Peyer's patch (tissue), 4 donors: ENCODE data around the gene ALOXE3. TPM values are rescaled to one million over a fixed set of nuclear protein-coding genes. Genes with fewer than 3 reads are reported as not detected.

Experiments used
- DNase-seq, 3 donors: peaks; one replicate each; pipeline ENCODE4 v3.0.0-alpha.2; 2017 to 2019
- H3K27ac ChIP-seq, 4 donors: fragments of 200-600 bp; sonication (generic); one replicate each; pipeline ENCODE4 v1.5.1; 2016 to 2019
- H3K27me3 ChIP-seq, 2 donors: fragments of 200-600 bp; sonication (generic); one replicate each; pipeline ENCODE4 v1.5.1; 2019
- H3K36me3 ChIP-seq, 3 donors: fragments of 200-600 bp; sonication (generic); one replicate each; pipeline ENCODE4 v1.5.1; 2016 to 2019
- H3K4me1 ChIP-seq, 4 donors: fragments of 200-600 bp; sonication (generic); one replicate each; pipeline ENCODE4 v1.5.1; 2016 to 2019
- H3K4me3 ChIP-seq, 4 donors: fragments of 200-600 bp; sonication (generic); 1 replicate in 3 of 4; 2 replicates in 1 of 4; pipeline ENCODE4 v1.5.1; 2016 to 2019; ENCODE audit warnings: mild to moderate bottlenecking in 1 of 4
- H3K9me3 ChIP-seq, 4 donors: fragments of 200-600 bp; sonication (generic); one replicate each; pipeline ENCODE4 v1.5.1; 2016 to 2019; ENCODE audit warnings: mild to moderate bottlenecking in 1 of 4
- CTCF ChIP-seq, 6 experiments: fragments of 450-650 bp in 4 of 6; fragments of 200-600 bp in 2 of 6; sonication (generic) in 1 of 6; IDR thresholded peaks; one replicate each; pipeline ENCODE4 v1.5.1; 2017 to 2019; ENCODE audit warnings: antibody characterized with exemption in 6 of 6, mild to moderate bottlenecking in 3 of 6, moderate library complexity in 1 of 6
- POLR2A ChIP-seq, 2 donors: fragments of 450-650 bp; IDR thresholded peaks; one replicate each; pipeline ENCODE4 v1.5.1; 2017; ENCODE audit warnings: antibody characterized with exemption in 2 of 2, mild to moderate bottlenecking in 2 of 2, moderate library complexity in 2 of 2
- total RNA-seq, 4 donors: library from RNA; depleted of rRNA; stranded (reverse); fragments of >200 nt; gene quantifications; one replicate each; pipeline ENCODE4 v1.1.0, GENCODE V29; 2016

Gene ALOXE3
- total RNA-seq: not detected

DNA sequence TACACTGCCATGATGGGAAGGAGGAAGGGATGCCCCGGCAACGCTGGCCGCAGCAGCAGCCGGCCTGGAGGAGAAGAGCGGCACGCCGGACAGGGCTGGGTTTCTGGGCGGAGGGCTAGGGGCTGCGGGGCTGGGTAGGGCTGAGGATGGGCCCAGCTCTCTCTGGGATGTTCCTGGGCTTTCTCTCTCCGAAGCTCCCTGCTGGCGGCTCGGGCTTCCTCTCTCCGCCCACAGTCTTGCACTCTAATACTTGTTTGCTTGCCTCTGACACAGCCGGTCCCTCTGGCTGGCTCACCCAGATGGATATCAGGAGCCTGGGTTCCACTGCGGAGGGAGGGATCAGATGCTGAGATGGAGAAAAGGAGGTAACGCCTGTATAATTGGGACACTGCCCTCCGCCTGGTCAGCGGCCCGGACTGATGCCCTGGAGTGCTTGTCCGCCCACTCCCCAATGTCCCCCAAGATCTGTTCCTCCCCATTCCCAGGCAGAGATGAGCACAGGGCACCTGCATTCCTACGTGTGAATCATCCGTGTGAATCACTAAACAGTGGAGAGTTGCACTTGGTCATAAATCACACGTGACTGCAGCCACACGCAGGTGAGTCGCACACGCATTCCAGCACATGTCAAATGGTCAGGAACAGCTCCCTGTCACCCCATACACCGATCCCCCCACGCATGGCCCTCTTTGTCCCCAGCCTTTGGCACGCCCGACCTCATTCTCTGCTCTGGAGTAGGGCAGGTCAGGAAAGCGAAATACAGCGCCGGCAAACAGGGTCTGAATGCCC, at the start of gene ALOXE3:
Gene ALOXE3 (minus strand): TSS at position 535 of the 789 bp plus-strand sequence. CDS start 524 bp downstream, at position 11.
- H3K9me3 ChIP-seq: no peaks in the 10 kb centered on the region
- peaks cover 0 to 40% of the 10 kb centered on the region in 2 donors for H3K27me3 ChIP-seq

DNA sequence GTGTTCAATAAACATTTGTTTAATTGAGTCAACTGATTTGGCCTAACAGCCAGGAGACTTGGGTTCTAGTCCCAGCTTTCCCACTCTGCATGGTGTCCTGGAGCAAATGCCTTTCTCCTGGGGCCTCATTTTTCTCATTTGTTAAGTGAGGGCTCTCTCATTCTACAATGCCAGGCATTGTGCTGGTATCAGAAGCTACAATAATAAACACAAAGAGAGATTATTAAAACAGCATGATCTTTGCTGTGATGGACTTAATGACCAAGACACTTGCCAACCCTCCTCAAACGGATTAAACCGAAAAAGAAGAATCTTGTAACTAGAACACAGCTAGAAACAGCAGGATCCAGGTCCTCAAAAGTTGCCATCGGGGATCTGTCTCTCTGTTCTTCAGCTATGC, 49.2 kb upstream of the ALOXE3 start:
- no peak for TF ChIP-seq POLR2A (IDR thresholded peaks at IDR 0.05)
- TF ChIP-seq CTCF (IDR thresholded peaks at IDR 0.05): no peak
- Histone ChIP-seq H3K9me3 (no peaks in the 10 kb centered on the region), H3K4me3 (no peak overlapping the region), H3K36me3 (no peaks in the 10 kb centered on the region), H3K27ac (no peak overlapping the region), H3K4me1 (peaks cover 0 to 19% (median 9%) of the 10 kb centered on the region in 4 donors), H3K27me3 (no peaks in the 10 kb centered on the region)
- DNase-seq: no peak

More for the DNA sequence above, at the start of gene ALOXE3:
- Histone ChIP-seq H3K4me3 (peak within 1 kb of the TSS; percentile 43 to 60 (median 56)), H3K36me3 (no peaks in the 10 kb centered on the region), H3K27ac (peak within 1 kb of the TSS; percentile 59 to 84 (median 78)), H3K4me1 (peaks cover 0 to 50% (median 39%) of the 10 kb centered on the region in 4 donors)
- TF ChIP-seq POLR2A (IDR thresholded peaks at IDR 0.05) (peak in 1 of 2 donors; percentile 39), CTCF (IDR thresholded peaks at IDR 0.05) (no peak)
- DNase-seq: peak in 2 of 3 donors; percentile 71 to 80

DNA sequence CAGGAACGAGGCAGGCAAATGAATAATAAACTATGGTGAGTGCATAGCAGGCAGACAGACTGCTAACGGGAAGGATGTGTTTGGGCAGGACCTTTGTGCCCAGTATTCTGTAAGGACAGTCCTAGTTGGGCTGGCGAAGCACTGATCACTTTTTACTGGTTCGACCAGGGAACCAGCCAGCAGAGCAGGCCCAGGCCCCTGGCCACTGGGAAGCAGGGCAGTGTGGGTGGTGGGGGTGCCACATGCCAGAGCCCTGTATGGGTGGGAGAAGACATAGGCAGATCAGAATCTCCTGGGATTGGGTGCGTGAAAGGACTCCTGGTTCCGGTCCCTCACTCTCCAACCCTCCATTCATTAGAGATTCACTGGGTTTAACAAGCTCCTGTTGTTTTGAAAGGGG, 48.4 kb upstream of the ALOXE3 start:
- TF ChIP-seq CTCF (IDR thresholded peaks at IDR 0.05) (no peak), POLR2A (IDR thresholded peaks at IDR 0.05) (no peak)

GRCh38 chr17:8164815-8165131, 46.5 kb upstream of the ALOXE3 start:
- peak overlapping the region; percentile 99 to 100 (median 100) for H3K27ac ChIP-seq
- no peaks in the 10 kb centered on the region for H3K27me3 ChIP-seq
- peak in 1 of 3 donors; percentile 31 for DNase-seq
- no peak overlapping the region for H3K4me3 ChIP-seq
- H3K4me1 ChIP-seq: peaks cover 9 to 39% (median 16%) of the 10 kb centered on the region in 4 donors
- no peak for TF ChIP-seq CTCF (IDR thresholded peaks at IDR 0.05)
- no peak for TF ChIP-seq POLR2A (IDR thresholded peaks at IDR 0.05)
- no peaks in the 10 kb centered on the region for H3K9me3 ChIP-seq
- peaks cover 0 to 14% (median 0%) of the 10 kb centered on the region in 3 donors for H3K36me3 ChIP-seq

More for the DNA sequence above, 48.4 kb upstream of the ALOXE3 start:
- no peak overlapping the region for H3K4me3 ChIP-seq
- peak in 1 of 3 donors; percentile 11 for DNase-seq
- H3K27ac ChIP-seq: no peak overlapping the region
- H3K27me3 ChIP-seq: no peaks in the 10 kb centered on the region
- H3K4me1 ChIP-seq: peaks cover under 1 to 22% (median 11%) of the 10 kb centered on the region in 4 donors
- H3K36me3 ChIP-seq: no peaks in the 10 kb centered on the region
- H3K9me3 ChIP-seq: no peaks in the 10 kb centered on the region

GRCh38 chr17:8163978-8164814, 45.9 kb upstream of the ALOXE3 start:
- Histone ChIP-seq H3K27me3 (no peaks in the 10 kb centered on the region), H3K27ac (peak overlapping the region; percentile 99 to 100 (median 100)), H3K4me1 (peaks cover 9 to 45% (median 16%) of the 10 kb centered on the region in 4 donors), H3K36me3 (peaks cover 0 to 20% (median 0%) of the 10 kb centered on the region in 3 donors), H3K9me3 (no peaks in the 10 kb centered on the region), H3K4me3 (peak overlapping the region in 1 of 4 donors; percentile 99)
- TF ChIP-seq POLR2A (IDR thresholded peaks at IDR 0.05) (no peak), CTCF (IDR thresholded peaks at IDR 0.05) (no peak)
- peak; percentile 77 to 93 (median 84) for DNase-seq
